ENCODE data around the gene TTC9.
"Not testable (repeated sequence)": the region's sequence is repeated elsewhere in the genome, so short reads cannot be mapped to it uniquely, and the experiment has no call there.

TTC9 gene

GRCh38 chr14:70671652-70672644, 30.2 kb downstream of the TTC9 start:
- DNase-seq, result no peak

- DNase-seq, result no peak
Observed at GRCh38 chr14:70677341-70677740, 35.6 kb downstream of the TTC9 start.

- DNase-seq, result no peak
Observed at GRCh38 chr14:70680748-70681147, 39.0 kb downstream of the TTC9 start.

GRCh38 chr14:70683983-70684382, 42.3 kb downstream of the TTC9 start:
- DNase-seq, result no peak

GRCh38 chr14:70685474-70686197, 43.9 kb downstream of the TTC9 start:
- peak in 7 of 58 donors; percentile 1 to 8 (median 3) for DNase-seq

GRCh38 chr14:70692210-70692609, 50.5 kb downstream of the TTC9 start:
- DNase-seq, result peak in 18 of 58 donors; percentile 1 to 30 (median 8)

GRCh38 chr14:70696026-70696425, 54.3 kb downstream of the TTC9 start:
- DNase-seq, result no peak

GRCh38 chr14:70697701-70698100, 56.0 kb downstream of the TTC9 start:
- DNase-seq, result no peak

GRCh38 chr14:70698288-70698687, 56.6 kb downstream of the TTC9 start:
- DNase-seq, result no peak

GRCh38 chr14:70699646-70700045, 57.9 kb downstream of the TTC9 start:
- no peak for DNase-seq

GRCh38 chr14:70700955-70701585, 59.4 kb downstream of the TTC9 start:
- DNase-seq, result no peak

- DNase-seq, result no peak
Observed at GRCh38 chr14:70701610-70702009, 59.9 kb downstream of the TTC9 start.

- DNase-seq, result no peak
Observed at GRCh38 chr14:70702161-70702560, 60.4 kb downstream of the TTC9 start.

GRCh38 chr14:70703621-70704168, 62.0 kb downstream of the TTC9 start:
- not testable (repeated sequence) for DNase-seq

- no peak for DNase-seq
Observed at GRCh38 chr14:70704960-70705359, 63.2 kb downstream of the TTC9 start.

GRCh38 chr14:70706177-70706576, 64.5 kb downstream of the TTC9 start:
- DNase-seq, result no peak

- no peak for DNase-seq
Observed at GRCh38 chr14:70707138-70708038, 65.7 kb downstream of the TTC9 start.

GRCh38 chr14:70708717-70709570, 67.2 kb downstream of the TTC9 start:
- no peak for DNase-seq

GRCh38 chr14:70709726-70710382, 68.1 kb downstream of the TTC9 start:
- no peak for DNase-seq
